Activated naive CD4-positive, alpha-beta T cell treated with anti-CD3 and anti-CD28 coated beads, Interleukin-2, amount 50 U/mL, for 72 hours (primary cell): ENCODE results near the gene PRKACB. TPM values are rescaled to one million over a fixed set of nuclear protein-coding genes. Genes with fewer than 3 reads are reported as not detected.

Source experiments
- ATAC-seq, 2 donors: fragments of 150-1000 bp; cut with Tn5 transposase; 2 replicates each; pipeline ENCODE4 v1.10.0; 2021; ENCODE audit warnings: mild to moderate bottlenecking in 2 of 2, moderate library complexity in 2 of 2
- DNase-seq, 2 donors: peaks; one replicate each; pipeline ENCODE4 v3.0.0; 2021 to 2022; ENCODE audit warnings: low spot score in 2 of 2
- H3K27ac Mint-ChIP-seq, 2 donors: one replicate each; pipeline ENCODE4 v1.8.0; 2022; ENCODE audit warnings: mild to moderate bottlenecking in 2 of 2, mixed read lengths in 2 of 2
- H3K36me3 Mint-ChIP-seq, 2 donors: one replicate each; pipeline ENCODE4 v1.8.0; 2022; ENCODE audit warnings: mixed read lengths in 2 of 2
- H3K9me3 Mint-ChIP-seq, 2 donors: one replicate each; pipeline ENCODE4 v1.8.0; 2022; ENCODE audit warnings: mixed read lengths in 2 of 2
- total RNA-seq, 2 donors: library from RNA; stranded (reverse); gene quantifications; one replicate each; pipeline ENCODE4 v1.2.3, GENCODE V29; 2022

Gene PRKACB
- total RNA-seq, 2 donors from 2014 or later: 20.7 to 25.2 TPM

GRCh38 chr1:84245563-84245962 lies 101.5 kb downstream of the PRKACB start:
- Mint-ChIP-seq H3K9me3 (peaks cover 10 to 16% of the 10 kb centered on the region in 2 donors), H3K36me3 (peaks cover 15% of the 10 kb centered on the region in 2 donors), H3K27ac (no peak overlapping the region)
- no peak for DNase-seq
- no peak for ATAC-seq

- H3K36me3 Mint-ChIP-seq: peaks cover 9% of the 10 kb centered on the region in 2 donors
- H3K27ac Mint-ChIP-seq: no peak overlapping the region
- H3K9me3 Mint-ChIP-seq: peaks cover 10 to 17% of the 10 kb centered on the region in 2 donors
- DNase-seq (no peak), ATAC-seq (no peak)
Observed at GRCh38 chr1:84246213-84246612, 102.1 kb downstream of the PRKACB start.

- Mint-ChIP-seq H3K9me3 (peaks cover 8 to 9% of the 10 kb centered on the region in 2 donors), H3K36me3 (peaks cover 0 to 4% of the 10 kb centered on the region in 2 donors), H3K27ac (no peak overlapping the region)
- ATAC-seq: no peak
- no peak for DNase-seq
Observed at GRCh38 chr1:84247425-84248220, 103.6 kb downstream of the PRKACB start.

- ATAC-seq (no peak), DNase-seq (no peak)
- Mint-ChIP-seq H3K36me3 (peaks cover 0 to 4% of the 10 kb centered on the region in 2 donors), H3K9me3 (peaks cover 8% of the 10 kb centered on the region in 2 donors), H3K27ac (no peak overlapping the region)
Observed at GRCh38 chr1:84250668-84251067, 106.6 kb downstream of the PRKACB start.

- peaks cover 4 to 10% of the 10 kb centered on the region in 2 donors for H3K9me3 Mint-ChIP-seq
- ATAC-seq: no peak
- DNase-seq: no peak
- H3K36me3 Mint-ChIP-seq: peaks cover 0 to 4% of the 10 kb centered on the region in 2 donors
- H3K27ac Mint-ChIP-seq: no peak overlapping the region
Observed at GRCh38 chr1:84253036-84253435, 109.0 kb downstream of the PRKACB start.

GRCh38 chr1:84253891-84254290 lies 109.8 kb downstream of the PRKACB start:
- Mint-ChIP-seq H3K27ac (no peak overlapping the region), H3K9me3 (peaks cover 4 to 10% of the 10 kb centered on the region in 2 donors), H3K36me3 (peaks cover 0 to 4% of the 10 kb centered on the region in 2 donors)
- ATAC-seq (no peak), DNase-seq (no peak)

- Mint-ChIP-seq H3K9me3 (peaks cover 4 to 10% of the 10 kb centered on the region in 2 donors), H3K27ac (no peak overlapping the region), H3K36me3 (peaks cover 0 to 4% of the 10 kb centered on the region in 2 donors)
- ATAC-seq (no peak), DNase-seq (no peak)
Observed at GRCh38 chr1:84254703-84255238, 110.7 kb downstream of the PRKACB start.

- H3K27ac Mint-ChIP-seq: no peak overlapping the region
- no peak for ATAC-seq
- peaks cover 0 to 4% of the 10 kb centered on the region in 2 donors for H3K36me3 Mint-ChIP-seq
- no peak for DNase-seq
- peaks cover 4 to 10% of the 10 kb centered on the region in 2 donors for H3K9me3 Mint-ChIP-seq
Observed at GRCh38 chr1:84255582-84255981, 111.5 kb downstream of the PRKACB start.

GRCh38 chr1:84257617-84258016 lies 113.5 kb downstream of the PRKACB start:
- Mint-ChIP-seq H3K9me3 (peaks cover 0 to 5% of the 10 kb centered on the region in 2 donors), H3K27ac (no peak overlapping the region), H3K36me3 (no peaks in the 10 kb centered on the region)
- ATAC-seq (no peak), DNase-seq (no peak)

- no peaks in the 10 kb centered on the region for H3K36me3 Mint-ChIP-seq
- peaks cover 0 to 5% of the 10 kb centered on the region in 2 donors for H3K9me3 Mint-ChIP-seq
Observed at GRCh38 chr1:84259376-84259775, 115.3 kb downstream of the PRKACB start.

GRCh38 chr1:84259989-84260388 lies 115.9 kb downstream of the PRKACB start:
- Mint-ChIP-seq H3K27ac (no peak overlapping the region), H3K36me3 (no peaks in the 10 kb centered on the region), H3K9me3 (peaks cover 0 to 5% of the 10 kb centered on the region in 2 donors)
- no peak for ATAC-seq
- DNase-seq: no peak

More at GRCh38 chr1:84259376-84259775, 115.3 kb downstream of the PRKACB start:
- DNase-seq: no peak
- no peak for ATAC-seq
- no peak overlapping the region for H3K27ac Mint-ChIP-seq

GRCh38 chr1:84260852-84261518 lies 116.9 kb downstream of the PRKACB start:
- Mint-ChIP-seq H3K36me3 (no peaks in the 10 kb centered on the region), H3K9me3 (peaks cover 0 to 5% of the 10 kb centered on the region in 2 donors), H3K27ac (no peak overlapping the region)
- no peak for DNase-seq
- ATAC-seq: no peak

GRCh38 chr1:84264961-84265360 lies 120.9 kb downstream of the PRKACB start:
- no peaks in the 10 kb centered on the region for H3K9me3 Mint-ChIP-seq
- DNase-seq (no peak), ATAC-seq (no peak)
- H3K27ac Mint-ChIP-seq: no peak overlapping the region
- H3K36me3 Mint-ChIP-seq: no peaks in the 10 kb centered on the region

GRCh38 chr1:84265867-84266266 lies 121.8 kb downstream of the PRKACB start:
- ATAC-seq (no peak), DNase-seq (no peak)
- H3K9me3 Mint-ChIP-seq: no peaks in the 10 kb centered on the region
- no peaks in the 10 kb centered on the region for H3K36me3 Mint-ChIP-seq
- no peak overlapping the region for H3K27ac Mint-ChIP-seq

GRCh38 chr1:84266748-84267147 lies 122.7 kb downstream of the PRKACB start:
- DNase-seq (no peak), ATAC-seq (no peak)
- no peak overlapping the region for H3K27ac Mint-ChIP-seq
- H3K36me3 Mint-ChIP-seq: no peaks in the 10 kb centered on the region
- no peaks in the 10 kb centered on the region for H3K9me3 Mint-ChIP-seq

GRCh38 chr1:84267476-84267875 lies 123.4 kb downstream of the PRKACB start:
- no peaks in the 10 kb centered on the region for H3K9me3 Mint-ChIP-seq
- ATAC-seq: no peak
- no peaks in the 10 kb centered on the region for H3K36me3 Mint-ChIP-seq
- no peak for DNase-seq
- H3K27ac Mint-ChIP-seq: no peak overlapping the region

GRCh38 chr1:84268346-84268745 lies 124.3 kb downstream of the PRKACB start:
- Mint-ChIP-seq H3K36me3 (no peaks in the 10 kb centered on the region), H3K9me3 (no peaks in the 10 kb centered on the region), H3K27ac (no peak overlapping the region)
- DNase-seq (no peak), ATAC-seq (no peak)
